ENCODE measurements around the gene CNTN1. TPM values are rescaled to one million over a fixed set of nuclear protein-coding genes. Genes with fewer than 3 reads are reported as not detected.

Gene CNTN1
- total and polyA plus RNA-seq, 2 of the 4 experiments (the other 2 are of a cell fraction), result 0.10 to 0.18 TPM

DNA sequence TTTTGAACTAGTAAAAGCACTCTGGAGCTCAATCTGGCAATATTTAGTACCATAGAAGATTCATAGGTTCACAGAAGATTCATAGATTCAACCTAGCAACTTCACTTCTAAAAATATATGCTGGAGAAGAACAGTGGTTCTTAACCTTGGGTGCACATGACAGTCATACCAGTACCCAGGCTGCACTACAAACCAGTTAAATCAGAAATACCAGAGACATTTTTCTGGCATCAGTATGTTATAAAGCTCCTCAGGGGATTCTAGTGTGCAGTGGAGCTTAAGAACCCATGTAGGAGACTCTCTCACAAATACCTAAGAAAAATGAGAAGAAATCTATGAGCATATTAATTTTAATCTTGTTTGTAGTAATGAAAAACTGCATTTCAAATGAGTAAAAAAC, 46.6 kb downstream of the CNTN1 start:
- Histone ChIP-seq H3K4me3 (ENCODE audit: insufficient read depth, low read depth, low read length) (no peak overlapping the region), H3K79me1 (ENCODE audit: low read depth in 1 of 2, low read length in 2 of 2) (no peaks in the 10 kb centered on the region), H4K91ac (ENCODE audit: insufficient read depth, low read depth, low read length) (no peak overlapping the region), H2AFZ (replicated peaks; ENCODE audit: low read length, poor library complexity) (no peak overlapping the region), H2BK15ac (ENCODE audit: low read depth, low read length) (no peak overlapping the region), H3K27ac (ENCODE audit: insufficient read depth, low read length) (no peak overlapping the region), H3K27me3 (ENCODE audit: control insufficient read depth, insufficient read depth, low read length) (no peaks in the 10 kb centered on the region), H2BK20ac (ENCODE audit: low read depth, low read length) (no peak overlapping the region), H2AK5ac (ENCODE audit: low read depth, low read length) (no peak overlapping the region), H3K9ac (ENCODE audit: low read depth, low read length) (no peak overlapping the region), H3K4me2 (ENCODE audit: low read depth, low read length) (no peak overlapping the region), H3K4me1 (ENCODE audit: control insufficient read depth, insufficient read depth, low read length) (no peaks in the 10 kb centered on the region), H4K5ac (ENCODE audit: low read depth, low read length) (no peak overlapping the region), H2BK5ac (ENCODE audit: low read depth, low read length, poor library complexity, severe bottlenecking) (no peak overlapping the region), H4K8ac (ENCODE audit: low read depth in 2 of 2, low read length in 2 of 2) (no peak overlapping the region), H3K56ac (ENCODE audit: extremely low read depth, insufficient read depth, low read length) (no peak overlapping the region), H3K4ac (ENCODE audit: low read depth, low read length) (no peak overlapping the region), H3K18ac (ENCODE audit: low read depth, low read length) (no peak overlapping the region), H3K36me3 (ENCODE audit: control insufficient read depth, insufficient read depth, low read length) (no peaks in the 10 kb centered on the region), H3K9me1 (ENCODE audit: insufficient read depth, low read length) (no peaks in the 10 kb centered on the region), H3K14ac (replicated peaks; ENCODE audit: low read depth, low read length) (no peak overlapping the region), H3K9me3 (ENCODE audit: control insufficient read depth, insufficient read depth, low read length) (no peaks in the 10 kb centered on the region), H2AK9ac (replicated peaks; ENCODE audit: low read depth, low read length, poor library complexity) (no peak overlapping the region), H3K23ac (ENCODE audit: low read depth, low read length) (no peak overlapping the region), H4K20me1 (ENCODE audit: insufficient read depth, low read length) (no peaks in the 10 kb centered on the region), H2BK120ac (ENCODE audit: low read depth, low read length) (no peak overlapping the region)
- CTCF ChIA-PET, result no interaction called here
- dilution Hi-C loops (cut with HindIII; ENCODE audit: low sequenced_read_pairs, unreplicated experiment), result no loop called here
- DNase-seq (no peak), ATAC-seq (ENCODE audit: low read depth) (no peak)
- in situ Hi-C loops (cut with MboI; ENCODE audit: low sequenced_read_pairs), result no loop called here
- POLR2A ChIA-PET (ENCODE audit: unreplicated experiment), result no interaction called here
- TF ChIP-seq FOS (IDR thresholded peaks at IDR 0.05; ENCODE audit: low read depth, low read length), result no peak
- TF ChIP-seq BHLHE40 (IDR thresholded peaks at IDR 0.05; ENCODE audit: low read depth, low read length), result no peak
- no peak for TF ChIP-seq RAD21 (IDR thresholded peaks at IDR 0.05; ENCODE audit: low read length)
- BruUV-seq (replicated peaks), result no TSS peak
- intact Hi-C loops (cut with micrococcal nuclease), result no loop called here

Measured in IMR-90 (cell line).